T-cell (primary cell): ENCODE measurements around the gene CDH4. TPM values are rescaled to one million over a fixed set of nuclear protein-coding genes. Genes with fewer than 3 reads are reported as not detected.

Source experiments
- ATAC-seq, 4 experiments: fragments of 200-7000 bp in 3 of 4; fragments of 150-1000 bp in 1 of 4; cut with Tn5 transposase; replicated peaks in 1 of 4; 1 replicate in 3 of 4; 2 replicates in 1 of 4; pipeline ENCODE4 v1.10.0; 2021; ENCODE audit warnings: moderate library complexity in 3 of 4, mild to moderate bottlenecking in 2 of 4, moderate number of reproducible peaks in 1 of 4
- CTCF ChIA-PET, 2 donors: fragments of 300-600 bp; sonication (Branson Sonifier 250); formaldehyde crosslinking; loops; one replicate each; lab custom pipeline; 2022; ENCODE audit warnings: antibody characterized with exemption in 2 of 2; lab: Charles Lee
- POLR2A ChIA-PET, 2 donors: fragments of 300-600 bp; sonication (Branson Sonifier 250); formaldehyde crosslinking; loops; one replicate each; lab custom pipeline; 2022; ENCODE audit warnings: antibody characterized with exemption in 2 of 2; lab: Charles Lee
- DNase-seq, 35 experiments: peaks; one replicate each; pipeline versions ENCODE4 v3.0.0 to v3.0.0-alpha.2; 2013 to 2023
- H3K27ac ChIP-seq: one replicate; pipeline ENCODE4 v1.5.1; 2013; ENCODE audit warnings: low read length
- H3K27me3 ChIP-seq, 2 experiments: replicated peaks in 1 of 2; 1 replicate in 1 of 2; 2 replicates in 1 of 2; pipeline versions ENCODE4 v1.6.1 to v1.7.0; 2013; ENCODE audit warnings: low read length in 1 of 2, mixed read lengths in 1 of 2; ENCODE audit not compliant: control insufficient read depth in 2 of 2, insufficient read depth in 2 of 2; ENCODE audit errors: extremely low read depth in 1 of 2
- H3K36me3 ChIP-seq, 2 donors: 1 replicate in 1 of 2; 2 replicates in 1 of 2; pipeline versions ENCODE4 v1.6.1 to v1.7.0; 2013; ENCODE audit warnings: low read length in 1 of 2; ENCODE audit not compliant: control insufficient read depth in 2 of 2, insufficient read depth in 1 of 2; ENCODE audit errors: extremely low read depth in 1 of 2
- H3K4me1 ChIP-seq, 2 experiments: 1 replicate in 1 of 2; 2 replicates in 1 of 2; pipeline versions ENCODE4 v1.6.1 to v1.7.0; 2013; ENCODE audit warnings: low read length in 2 of 2, mixed read lengths in 1 of 2; ENCODE audit not compliant: insufficient read depth in 2 of 2, control insufficient read depth in 1 of 2; ENCODE audit errors: extremely low read depth in 1 of 2
- H3K4me3 ChIP-seq, 2 donors: 1 replicate in 1 of 2; 2 replicates in 1 of 2; pipeline versions ENCODE4 v1.5.1 to v1.7.0; 2013; ENCODE audit warnings: mild to moderate bottlenecking in 2 of 2, low read length in 1 of 2, moderate library complexity in 1 of 2; ENCODE audit not compliant: control insufficient read depth in 1 of 2; ENCODE audit errors: extremely low read depth in 1 of 2
- H3K9me3 ChIP-seq: 2 replicates; pipeline ENCODE4 v1.7.0; 2013
- H3K27ac Mint-ChIP-seq, 2 donors: one replicate each; pipeline ENCODE4 v1.8.0; 2020 to 2021; ENCODE audit warnings: mild to moderate bottlenecking in 2 of 2, mixed read lengths in 2 of 2
- H3K27me3 Mint-ChIP-seq, 2 donors: one replicate each; pipeline ENCODE4 v1.8.0; 2021 to 2022; ENCODE audit warnings: mixed read lengths in 2 of 2
- H3K36me3 Mint-ChIP-seq: one replicate; pipeline ENCODE4 v1.8.0; 2021; ENCODE audit warnings: mixed read lengths
- H3K4me1 Mint-ChIP-seq, 3 donors: one replicate each; pipeline ENCODE4 v1.8.0; 2020 to 2022; ENCODE audit warnings: mixed read lengths in 3 of 3, mild to moderate bottlenecking in 1 of 3
- H3K4me3 Mint-ChIP-seq, 3 donors: one replicate each; pipeline ENCODE4 v1.8.0; 2020 to 2022; ENCODE audit warnings: mild to moderate bottlenecking in 3 of 3, mixed read lengths in 3 of 3, moderate library complexity in 3 of 3
- H3K9me3 Mint-ChIP-seq, 3 donors: one replicate each; pipeline ENCODE4 v1.8.0; 2020 to 2022; ENCODE audit warnings: mixed read lengths in 3 of 3
- WGBS: methylation state at CpG from one replicate; pipeline ENCODE4 v1.1.5; 2013; ENCODE audit warnings: missing lambda C conversion rate; ENCODE audit not compliant: insufficient coverage; 5-methylcytosine and 5-hydroxymethylcytosine counted together
- total RNA-seq, 35 experiments: library from RNA in 6 of 35; stranded (reverse) in 6 of 35; fragments of 120-200 nt in 1 of 35; gene quantifications; one replicate each; pipeline versions ENCODE4 v1.2.1 to v1.2.4 and lab custom pipeline; 2013 to 2026

Gene CDH4
- total RNA-seq, 5 donors from 2014 or later (not counting 1 experiment from before 2014, with no cell fraction given) = 0.06 to 0.64 (median 0.14) TPM

DNA sequence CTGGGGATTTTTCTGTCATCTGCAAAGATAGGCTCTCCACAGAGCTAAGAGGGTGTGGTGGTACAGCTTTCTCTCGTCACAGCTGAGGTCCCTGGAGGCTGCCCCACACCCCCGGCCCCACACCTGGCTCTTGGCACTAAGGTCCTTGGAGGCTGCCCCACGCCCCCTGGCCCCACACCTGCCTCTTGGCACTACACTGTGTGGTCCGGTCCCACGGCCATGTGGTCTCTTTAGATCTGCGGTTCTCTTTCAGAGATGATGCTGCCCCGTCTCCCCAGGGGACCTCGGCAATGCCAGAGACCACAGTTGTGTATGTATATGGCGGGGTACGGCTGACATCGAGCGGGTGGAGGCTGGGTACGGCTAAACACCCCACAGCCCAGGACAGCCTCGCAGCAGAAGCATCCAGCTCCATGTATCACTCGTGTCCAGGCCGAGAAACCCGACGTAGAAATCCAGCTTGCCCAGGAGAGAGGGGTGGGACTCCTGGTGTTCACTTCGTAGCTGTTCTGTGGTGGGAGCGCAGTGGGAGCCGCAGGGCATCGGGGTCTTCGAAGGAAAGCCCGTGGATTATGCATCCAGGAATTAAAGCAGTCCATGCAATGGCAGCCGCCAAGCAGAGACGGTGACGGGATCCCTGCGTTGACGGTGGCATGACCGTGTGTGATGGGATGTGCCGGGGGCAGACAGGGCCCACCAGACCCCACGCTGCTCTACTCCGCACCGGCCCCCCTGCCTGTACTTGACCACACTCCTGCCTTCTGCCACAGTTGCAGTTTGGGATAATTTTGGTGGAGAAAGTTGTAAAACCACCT is 292.1 kb downstream of the CDH4 start:
- WGBS = 79% methylated on average over 25 of the region's 34 CpGs
- ATAC-seq (no peak), DNase-seq (no peak)
- Histone ChIP-seq H3K4me3 (no peak overlapping the region), H3K27ac (no peak overlapping the region), H3K4me1 (no peaks in the 10 kb centered on the region), H3K36me3 (no peaks in the 10 kb centered on the region), H3K27me3 (peaks cover 0 to 14% of the 10 kb centered on the region in 2 experiments), H3K9me3 (no peaks in the 10 kb centered on the region)
- POLR2A ChIA-PET = no interaction called here
- Mint-ChIP-seq H3K36me3 (no peaks in the 10 kb centered on the region), H3K27ac (no peak overlapping the region), H3K4me3 (no peak overlapping the region), H3K27me3 (peaks cover 3 to 6% of the 10 kb centered on the region in 2 donors), H3K4me1 (no peaks in the 10 kb centered on the region), H3K9me3 (no peaks in the 10 kb centered on the region)
- CTCF ChIA-PET = interaction anchor here in 1 of 2 donors (0.5 kb wide), 1 partner anchor 13 kb away, joined by 3 read pairs; no protein-coding TSS in a partner anchor

DNA sequence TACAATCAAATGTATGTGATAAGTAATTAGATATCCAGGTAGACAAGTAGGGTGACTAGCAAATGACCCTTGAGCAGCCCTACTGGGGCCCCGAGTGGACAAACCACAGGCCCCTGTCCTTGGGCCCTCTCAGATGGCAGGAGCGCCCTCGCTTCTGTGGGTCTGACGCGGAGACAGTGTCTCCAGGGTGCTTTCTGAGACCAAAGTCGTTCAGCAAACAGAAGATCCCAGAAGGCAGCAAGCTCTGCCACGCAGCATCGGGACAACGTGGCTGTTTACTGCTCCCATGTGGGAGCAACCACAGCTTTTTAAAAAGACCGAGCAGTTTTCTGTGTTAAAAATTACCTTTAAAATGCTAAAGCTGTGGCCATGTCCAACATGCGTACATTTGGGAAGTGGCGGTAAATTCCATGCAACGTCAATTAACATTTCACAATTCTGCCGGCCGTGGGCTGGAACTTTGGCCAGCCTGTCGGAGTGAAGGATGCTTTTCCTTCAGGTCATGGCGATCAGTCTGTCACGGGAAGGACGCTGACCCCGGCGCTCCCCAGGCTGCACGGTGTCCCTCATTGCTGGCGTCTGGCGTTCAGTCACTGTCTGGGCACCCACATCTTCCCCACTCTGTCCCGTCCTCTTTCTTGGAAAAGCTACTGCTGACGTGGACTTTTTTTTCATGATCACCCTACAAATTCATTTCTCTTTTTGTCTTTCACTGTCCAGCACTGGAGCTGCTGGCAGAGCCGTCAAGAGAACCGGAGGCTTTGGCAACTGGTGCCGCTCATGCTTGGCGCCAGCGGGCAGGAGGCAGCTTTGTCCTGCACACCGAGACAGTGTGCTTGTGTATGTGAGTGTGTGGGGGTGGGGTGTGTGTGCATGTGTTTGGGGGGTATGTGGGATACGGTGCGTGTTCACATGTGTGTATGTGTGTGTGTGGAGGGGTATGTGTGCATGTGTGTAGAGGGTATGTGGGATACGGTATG is 293.1 kb downstream of the CDH4 start:
- Mint-ChIP-seq H3K4me3 (no peak overlapping the region), H3K27ac (no peak overlapping the region), H3K36me3 (no peaks in the 10 kb centered on the region), H3K27me3 (peaks cover 6 to 8% of the 10 kb centered on the region in 2 donors), H3K9me3 (no peaks in the 10 kb centered on the region), H3K4me1 (no peaks in the 10 kb centered on the region)
- 88% methylated on average over 34 of the region's 35 CpGs for WGBS
- Histone ChIP-seq H3K4me1 (no peaks in the 10 kb centered on the region), H3K27ac (no peak overlapping the region), H3K27me3 (peaks cover 0 to 19% of the 10 kb centered on the region in 2 experiments), H3K9me3 (no peaks in the 10 kb centered on the region), H3K4me3 (no peak overlapping the region), H3K36me3 (no peaks in the 10 kb centered on the region)
- ATAC-seq (no peak), DNase-seq (no peak)
- ChIA-PET POLR2A (no interaction called here), CTCF (no interaction called here)

DNA sequence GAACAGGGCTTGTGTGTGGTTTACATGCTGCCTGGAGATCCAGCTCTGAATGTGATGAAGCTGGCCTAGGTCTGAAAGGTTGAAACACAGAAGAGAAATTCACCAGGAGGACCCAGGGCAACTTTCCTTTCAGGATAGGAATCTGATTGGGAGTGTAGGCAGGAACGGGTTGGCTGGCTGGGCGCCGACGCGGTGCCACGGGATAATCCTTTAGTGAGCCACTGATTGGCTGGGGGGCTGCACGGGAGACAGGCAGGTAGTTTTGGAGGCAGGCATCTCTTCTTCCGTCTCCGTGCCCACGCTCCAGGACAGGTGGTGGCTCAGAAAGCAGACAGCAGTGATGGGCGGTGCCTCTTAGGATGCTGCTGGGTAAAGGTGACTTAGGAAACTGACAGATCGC is 294.6 kb downstream of the CDH4 start:
- H3K36me3 Mint-ChIP-seq = no peaks in the 10 kb centered on the region
- ATAC-seq (no peak), DNase-seq (no peak)
- no peak overlapping the region for H3K27ac ChIP-seq
- ChIA-PET CTCF (no interaction called here), POLR2A (no interaction called here)
- no peaks in the 10 kb centered on the region for H3K4me1 ChIP-seq
- no peaks in the 10 kb centered on the region for H3K9me3 ChIP-seq
- peaks cover 0 to 22% of the 10 kb centered on the region in 2 experiments for H3K27me3 ChIP-seq
- H3K4me3 ChIP-seq = no peak overlapping the region
- no peak overlapping the region for H3K27ac Mint-ChIP-seq
- H3K27me3 Mint-ChIP-seq = peaks cover 6 to 11% of the 10 kb centered on the region in 2 donors
- H3K9me3 Mint-ChIP-seq = peaks cover 0 to 8% (median 4%) of the 10 kb centered on the region in 3 donors
- WGBS = 76% methylated on average over 3 of the region's 12 CpGs
- no peaks in the 10 kb centered on the region for H3K4me1 Mint-ChIP-seq
- H3K4me3 Mint-ChIP-seq = no peak overlapping the region
- no peaks in the 10 kb centered on the region for H3K36me3 ChIP-seq

DNA sequence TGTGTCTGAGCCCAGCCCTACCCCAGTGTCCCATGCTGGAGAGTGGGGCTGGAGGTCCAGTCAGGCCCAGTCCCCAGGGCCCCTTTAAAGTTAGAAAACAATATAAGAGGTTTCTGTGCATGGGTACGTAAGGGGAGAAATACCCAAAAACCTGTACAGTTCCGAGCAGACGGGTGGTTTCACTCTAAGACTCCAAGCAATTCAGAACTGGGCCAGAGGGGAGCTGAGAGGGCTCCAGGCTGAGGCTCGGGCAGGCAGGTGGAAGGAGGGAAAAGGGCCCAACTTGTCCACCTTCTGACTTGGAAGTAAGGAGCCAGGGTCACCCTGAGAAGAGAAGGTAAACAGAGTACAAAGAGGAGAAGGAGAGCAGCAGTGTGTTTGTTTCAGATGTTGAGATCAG is 296.0 kb downstream of the CDH4 start:
- no peak for DNase-seq
- peaks cover 0 to 22% of the 10 kb centered on the region in 2 experiments for H3K27me3 ChIP-seq
- H3K27me3 Mint-ChIP-seq = peaks cover 6 to 11% of the 10 kb centered on the region in 2 donors
- no peak for ATAC-seq
- H3K36me3 ChIP-seq = no peaks in the 10 kb centered on the region
- no peak overlapping the region for H3K27ac Mint-ChIP-seq
- no peaks in the 10 kb centered on the region for H3K4me1 ChIP-seq
- CTCF ChIA-PET = no interaction called here
- H3K4me3 Mint-ChIP-seq = no peak overlapping the region
- 79% methylated on average over 2 of the region's 4 CpGs for WGBS
- H3K9me3 ChIP-seq = no peaks in the 10 kb centered on the region
- H3K4me1 Mint-ChIP-seq = no peaks in the 10 kb centered on the region
- POLR2A ChIA-PET = no interaction called here
- H3K27ac ChIP-seq = no peak overlapping the region
- H3K4me3 ChIP-seq = no peak overlapping the region
- H3K9me3 Mint-ChIP-seq = peaks cover 0 to 17% (median 6%) of the 10 kb centered on the region in 3 donors
- no peaks in the 10 kb centered on the region for H3K36me3 Mint-ChIP-seq

DNA sequence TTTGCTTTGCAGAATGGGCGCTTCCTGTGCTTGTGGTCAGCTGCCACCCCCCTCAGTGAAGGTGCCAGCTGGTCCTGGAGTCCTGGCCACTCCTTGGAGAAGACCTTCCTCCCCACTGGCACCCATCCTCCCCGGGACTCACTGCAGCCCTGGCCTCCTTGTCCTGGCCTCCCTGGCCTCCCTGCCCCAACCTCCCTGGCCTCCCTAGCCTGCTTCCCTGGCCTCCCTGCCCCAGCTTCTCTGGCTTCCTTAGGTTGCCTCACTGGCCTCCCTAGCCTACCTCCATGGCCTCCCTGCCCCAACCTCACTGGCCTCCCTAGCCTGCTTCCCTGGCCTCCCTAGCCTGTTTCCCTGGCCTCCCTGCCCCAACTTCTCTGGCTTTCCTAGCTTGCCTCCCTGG is 297.8 kb downstream of the CDH4 start:
- Histone ChIP-seq H3K9me3 (no peaks in the 10 kb centered on the region), H3K27ac (no peak overlapping the region), H3K4me3 (no peak overlapping the region), H3K4me1 (no peaks in the 10 kb centered on the region), H3K36me3 (no peaks in the 10 kb centered on the region), H3K27me3 (peaks cover 0 to 20% of the 10 kb centered on the region in 2 experiments)
- no peak overlapping the region for H3K27ac Mint-ChIP-seq
- POLR2A ChIA-PET = no interaction called here
- 90% methylated on average over 2 of the region's 2 CpGs for WGBS
- no peaks in the 10 kb centered on the region for H3K36me3 Mint-ChIP-seq
- DNase-seq (no peak), ATAC-seq (no peak)
- CTCF ChIA-PET = no interaction called here
- peaks cover 0 to 17% (median 10%) of the 10 kb centered on the region in 3 donors for H3K9me3 Mint-ChIP-seq
- no peaks in the 10 kb centered on the region for H3K4me1 Mint-ChIP-seq
- peaks cover 6 to 11% of the 10 kb centered on the region in 2 donors for H3K27me3 Mint-ChIP-seq
- no peak overlapping the region for H3K4me3 Mint-ChIP-seq

DNA sequence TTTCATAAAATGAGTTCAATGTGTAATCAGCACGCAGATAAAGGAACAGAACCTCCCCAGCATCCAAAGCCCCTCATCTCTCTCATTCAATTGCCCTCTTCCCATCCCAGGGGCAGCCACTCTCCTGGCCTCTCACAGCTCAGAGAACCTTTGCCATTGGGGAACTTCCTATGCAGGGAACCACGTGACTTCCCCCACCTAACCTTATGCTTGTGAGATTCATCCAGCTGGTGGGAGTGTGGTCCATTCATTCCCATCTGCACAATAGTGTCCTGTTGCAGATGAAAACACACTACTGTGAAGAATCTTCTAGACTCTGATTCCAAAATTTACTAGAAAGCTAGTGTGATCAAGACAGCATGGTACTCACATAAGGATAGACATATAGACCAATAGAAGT is 299.3 kb downstream of the CDH4 start:
- Histone ChIP-seq H3K9me3 (no peaks in the 10 kb centered on the region), H3K36me3 (no peaks in the 10 kb centered on the region), H3K27ac (no peak overlapping the region), H3K4me3 (no peak overlapping the region), H3K4me1 (no peaks in the 10 kb centered on the region), H3K27me3 (peaks cover 0 to 20% of the 10 kb centered on the region in 2 experiments)
- Mint-ChIP-seq H3K4me3 (no peak overlapping the region), H3K36me3 (no peaks in the 10 kb centered on the region), H3K4me1 (no peaks in the 10 kb centered on the region), H3K27me3 (peaks cover 6 to 11% of the 10 kb centered on the region in 2 donors), H3K27ac (no peak overlapping the region), H3K9me3 (peaks cover 0 to 17% (median 11%) of the 10 kb centered on the region in 3 donors)
- ATAC-seq = no peak
- WGBS = 80% methylated on average over 1 of the region's 2 CpGs
- ChIA-PET POLR2A (no interaction called here), CTCF (no interaction called here)
- DNase-seq = no peak
